Fibroblast of skin of right quadriceps (primary cell): ENCODE measurements around the gene DPEP3.

ENCODE experiments used
- DNase-seq: peaks from one replicate; pipeline ENCODE4 v3.0.0-alpha.2; 2013

Gene DPEP3

DNA sequence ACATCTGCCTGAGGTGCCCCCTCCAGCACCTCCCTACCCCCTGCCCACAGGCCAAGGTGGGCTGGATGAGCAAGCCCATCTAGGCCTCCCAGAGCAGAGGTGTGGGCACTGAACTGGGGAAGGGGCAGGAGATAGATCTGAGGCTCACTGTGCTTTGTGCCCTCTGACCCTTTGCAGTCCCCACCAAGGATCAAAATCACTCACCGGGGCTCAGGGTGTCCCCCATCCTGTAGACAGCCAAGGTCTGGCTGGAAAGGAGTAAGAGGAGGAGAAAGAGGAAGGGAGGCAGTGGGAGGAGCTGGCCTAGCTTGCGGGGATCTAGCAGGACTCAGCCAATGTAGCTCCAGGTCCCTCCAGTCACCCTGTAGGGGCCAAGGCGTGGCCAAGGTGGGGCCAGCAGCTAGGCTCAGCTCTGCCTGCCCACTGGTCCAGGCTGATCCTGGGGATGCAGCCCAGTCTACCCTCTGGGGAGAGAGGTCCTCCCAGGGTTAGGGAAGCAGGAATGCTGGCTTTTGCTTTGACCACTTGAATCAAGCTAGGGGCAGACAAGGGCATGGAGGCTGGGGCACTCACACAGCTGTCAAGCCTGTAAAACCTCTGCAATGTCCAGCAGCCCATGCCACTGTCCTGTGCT, 13.6 kb downstream of the DPEP3 start:
- no peak for DNase-seq

DNA sequence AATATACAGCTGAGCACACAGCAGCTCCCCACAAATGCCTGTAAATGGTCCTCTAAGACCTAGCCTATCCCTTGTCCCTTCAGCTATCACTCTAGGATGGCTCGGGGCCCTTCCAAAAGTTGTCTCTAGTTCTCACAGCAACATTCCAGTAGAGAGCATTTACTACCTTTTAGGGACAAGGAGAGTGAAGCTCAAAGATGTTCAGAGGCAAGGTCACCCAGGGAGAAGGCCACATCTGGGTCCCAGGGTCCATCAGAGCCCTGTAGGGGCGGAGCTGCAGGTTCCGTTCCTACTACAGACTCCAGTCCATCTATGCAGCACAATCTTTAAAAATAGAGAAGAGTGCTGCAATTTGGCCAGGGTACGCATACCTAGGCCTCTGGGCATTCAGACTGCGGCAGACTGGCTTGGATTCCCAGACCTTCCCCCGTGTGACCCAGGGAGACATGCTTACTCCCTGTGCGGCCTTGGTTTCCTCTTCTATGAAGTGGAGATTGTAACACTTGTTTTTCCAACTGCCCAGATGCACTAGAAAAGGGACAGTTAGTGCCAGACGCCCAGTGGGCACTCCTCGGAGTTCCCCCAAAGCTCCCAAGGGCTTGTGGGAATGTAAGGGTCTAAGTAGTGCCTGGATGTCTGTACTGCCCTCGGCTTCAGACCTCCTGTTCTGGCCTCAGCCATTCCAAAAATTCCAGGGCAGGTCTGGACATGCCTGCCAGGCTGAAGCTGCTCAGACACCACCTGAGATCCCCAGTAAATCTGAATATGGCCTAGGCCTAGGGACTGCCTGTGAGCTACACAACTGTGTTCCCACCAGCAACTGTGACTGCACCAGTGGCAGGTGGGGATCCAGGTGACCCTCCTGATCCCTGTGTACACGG, 14.4 kb downstream of the DPEP3 start:
- DNase-seq = no peak

DNA sequence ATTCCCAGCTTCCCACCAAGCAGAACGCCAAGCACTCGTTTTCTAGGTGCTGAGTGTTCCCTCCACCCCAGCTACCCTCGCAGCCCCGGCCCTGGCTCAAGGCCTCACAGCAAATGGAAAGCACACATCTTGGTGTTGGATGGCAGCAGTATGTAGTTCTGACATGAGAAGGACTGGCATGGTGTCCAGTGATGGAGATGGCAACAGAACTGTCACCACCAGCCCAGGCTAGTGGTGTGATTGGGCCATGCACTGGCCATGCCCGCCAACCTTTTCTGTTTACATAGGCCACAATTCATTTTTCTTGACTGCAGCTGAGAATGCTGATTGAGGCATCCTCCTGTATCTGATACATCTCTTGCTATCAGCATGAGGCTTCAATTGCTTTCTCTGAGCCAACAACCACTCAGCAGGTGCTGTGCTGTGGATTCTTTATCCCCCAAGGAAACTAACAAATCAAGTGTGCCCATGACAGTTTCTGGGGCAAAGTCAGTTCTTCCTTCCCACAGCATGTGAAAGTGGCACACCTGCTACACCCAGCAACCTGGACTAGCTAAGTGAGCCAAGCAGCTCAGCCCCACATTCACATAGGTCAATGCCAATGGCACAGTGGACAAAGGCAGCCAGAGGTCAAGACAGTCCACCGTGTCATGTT, 15.7 kb downstream of the DPEP3 start:
- DNase-seq = no peak

DNA sequence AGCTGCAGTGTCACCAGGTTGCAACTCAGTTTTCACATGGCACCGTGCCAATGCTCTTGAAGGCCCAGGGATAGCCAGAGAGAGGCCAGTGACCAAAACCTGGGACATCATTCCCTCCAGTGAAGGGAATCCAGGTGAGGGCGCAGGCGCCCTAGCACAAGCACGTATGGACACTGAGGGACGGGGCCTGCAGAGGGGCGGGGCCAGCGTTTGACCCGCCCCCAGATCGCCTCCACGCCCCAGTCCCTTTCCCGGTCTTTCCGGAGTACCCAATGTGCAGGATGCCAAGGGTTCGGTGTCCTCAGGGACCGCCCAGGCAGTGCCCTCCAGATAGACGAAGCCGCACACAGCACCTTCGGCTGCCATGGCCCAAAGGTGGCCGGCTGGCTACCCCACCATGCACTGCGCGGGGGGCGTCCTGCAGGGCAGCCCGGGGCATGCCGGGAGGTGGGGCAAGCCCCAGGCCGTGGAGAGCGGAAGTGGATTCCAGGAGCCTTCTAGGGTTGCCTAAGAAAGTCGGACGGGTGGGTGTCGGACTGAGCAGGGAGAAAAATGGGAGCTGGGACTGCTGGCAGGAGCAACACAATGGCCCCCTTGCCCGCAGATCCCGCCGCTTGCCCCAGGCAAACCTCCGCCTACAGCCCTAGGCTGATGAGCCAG, 16.5 kb downstream of the DPEP3 start:
- DNase-seq = no peak

DNA sequence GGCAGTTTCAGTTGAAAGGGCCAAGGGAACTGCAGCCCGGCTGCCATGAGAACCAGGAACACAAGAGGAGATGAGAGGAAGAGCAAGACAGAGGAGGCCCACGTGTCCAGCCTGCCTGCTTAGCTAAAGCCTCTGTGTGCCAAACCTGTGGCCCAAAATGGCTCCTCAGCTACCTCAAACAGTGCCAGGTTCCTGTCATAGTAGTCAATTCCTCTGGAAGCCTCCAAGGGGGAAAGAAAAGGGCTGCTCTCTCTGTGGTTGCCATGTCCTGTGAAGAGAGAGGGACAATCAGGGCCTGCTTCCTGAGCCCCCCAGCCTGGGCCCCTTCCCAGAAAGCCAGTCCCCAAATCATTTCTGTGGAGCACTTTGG, 17.0 kb downstream of the DPEP3 start:
- DNase-seq = no peak

DNA sequence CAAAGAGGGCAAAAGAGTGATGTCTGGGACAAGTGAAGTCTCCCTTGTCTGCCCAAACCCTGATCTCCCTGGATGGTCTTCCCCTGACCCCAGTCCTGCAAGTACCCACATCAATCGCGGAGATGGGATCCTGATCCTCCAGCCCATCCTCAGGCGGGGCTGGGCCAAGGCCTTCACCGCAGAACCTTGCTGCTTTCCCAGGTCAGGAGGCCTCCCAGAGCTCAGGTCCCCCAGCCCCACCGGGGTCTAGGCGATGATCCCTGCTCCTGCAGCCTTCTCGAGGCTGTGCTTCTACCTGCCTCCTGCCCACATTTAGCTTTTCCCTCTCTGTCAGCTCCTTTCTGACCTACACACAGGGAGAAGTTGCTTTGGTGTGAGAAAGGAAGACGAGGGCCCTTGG, 18.2 kb downstream of the DPEP3 start:
- DNase-seq = no peak

DNA sequence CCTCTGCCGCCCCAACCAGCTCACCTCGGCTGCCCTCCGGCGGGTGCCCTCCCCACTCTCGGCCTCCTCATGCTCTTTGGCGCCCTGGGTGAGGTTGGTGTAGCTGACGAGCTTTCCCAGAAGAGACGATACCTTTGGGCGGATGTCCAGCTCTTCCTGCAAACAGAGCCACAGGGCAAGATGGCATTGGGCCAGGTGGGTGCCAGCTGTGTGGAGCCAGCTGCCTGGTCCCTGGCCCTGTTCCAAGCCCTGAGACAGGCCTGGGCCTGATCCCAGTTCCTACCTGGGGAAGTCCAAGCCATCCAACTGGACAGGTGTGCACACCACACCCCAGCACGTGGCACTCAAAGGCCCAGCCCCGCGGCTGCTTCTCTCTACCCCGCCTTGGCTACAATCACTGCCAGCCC, 18.7 kb downstream of the DPEP3 start:
- DNase-seq = no peak

DNA sequence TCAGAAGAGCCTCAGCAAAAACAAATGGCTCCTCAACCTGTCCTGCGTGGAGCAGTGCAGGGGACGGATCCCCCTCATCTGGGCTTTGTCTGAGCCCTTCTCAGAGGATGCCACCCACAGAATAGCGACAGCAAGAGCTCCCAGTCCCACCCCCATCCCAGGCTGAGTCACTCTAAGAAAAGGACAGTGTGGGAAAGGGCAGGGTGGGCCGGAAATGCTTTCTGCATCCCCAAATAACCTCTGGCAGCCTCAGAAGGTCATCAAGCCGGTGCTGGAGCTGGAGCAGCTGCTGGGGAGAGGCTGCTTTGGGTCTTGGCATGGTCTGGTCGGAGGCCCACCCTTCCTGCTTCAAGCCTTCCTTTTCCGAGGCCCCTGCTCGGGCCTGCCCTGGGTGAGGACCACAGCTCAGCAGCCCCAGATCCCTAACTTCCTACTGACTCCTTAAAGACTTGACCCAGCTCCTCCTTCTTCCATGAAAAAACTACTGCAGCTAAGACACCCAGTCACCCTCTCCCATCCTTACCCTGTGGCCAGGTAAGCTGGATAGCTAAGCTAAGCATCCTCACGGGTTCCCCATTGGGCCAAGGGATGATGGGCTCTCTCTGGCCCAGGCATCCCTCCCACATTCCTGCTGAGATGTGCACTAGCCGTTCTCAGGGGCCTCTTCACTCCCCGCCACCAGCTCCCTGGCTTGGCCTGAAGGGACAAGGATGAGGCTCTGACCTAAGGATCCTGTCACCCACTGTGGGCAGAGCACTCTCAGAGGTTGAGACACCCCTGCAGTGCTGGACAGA, 20.6 kb downstream of the DPEP3 start:
- peak; percentile 14 for DNase-seq

DNA sequence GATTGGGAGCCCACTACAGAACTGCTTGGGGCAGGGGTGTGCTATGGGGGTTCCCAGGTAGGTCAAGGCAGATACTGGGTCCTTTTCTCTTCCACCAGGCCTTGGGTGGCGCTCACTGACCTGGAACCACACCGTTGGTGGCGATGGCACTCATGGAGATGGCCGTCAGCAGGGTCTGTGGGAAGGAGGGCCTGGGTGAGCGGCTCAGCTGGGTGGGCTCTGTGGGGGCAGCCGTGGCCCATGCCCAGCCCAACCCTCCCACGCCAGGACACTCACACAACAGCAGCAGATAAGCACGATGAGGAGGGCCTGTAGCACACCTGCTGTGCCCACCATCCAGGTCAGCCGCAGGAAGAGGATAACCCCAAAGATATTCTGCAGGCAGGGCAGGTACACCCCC, 22.7 kb downstream of the DPEP3 start:
- no peak for DNase-seq

DNA sequence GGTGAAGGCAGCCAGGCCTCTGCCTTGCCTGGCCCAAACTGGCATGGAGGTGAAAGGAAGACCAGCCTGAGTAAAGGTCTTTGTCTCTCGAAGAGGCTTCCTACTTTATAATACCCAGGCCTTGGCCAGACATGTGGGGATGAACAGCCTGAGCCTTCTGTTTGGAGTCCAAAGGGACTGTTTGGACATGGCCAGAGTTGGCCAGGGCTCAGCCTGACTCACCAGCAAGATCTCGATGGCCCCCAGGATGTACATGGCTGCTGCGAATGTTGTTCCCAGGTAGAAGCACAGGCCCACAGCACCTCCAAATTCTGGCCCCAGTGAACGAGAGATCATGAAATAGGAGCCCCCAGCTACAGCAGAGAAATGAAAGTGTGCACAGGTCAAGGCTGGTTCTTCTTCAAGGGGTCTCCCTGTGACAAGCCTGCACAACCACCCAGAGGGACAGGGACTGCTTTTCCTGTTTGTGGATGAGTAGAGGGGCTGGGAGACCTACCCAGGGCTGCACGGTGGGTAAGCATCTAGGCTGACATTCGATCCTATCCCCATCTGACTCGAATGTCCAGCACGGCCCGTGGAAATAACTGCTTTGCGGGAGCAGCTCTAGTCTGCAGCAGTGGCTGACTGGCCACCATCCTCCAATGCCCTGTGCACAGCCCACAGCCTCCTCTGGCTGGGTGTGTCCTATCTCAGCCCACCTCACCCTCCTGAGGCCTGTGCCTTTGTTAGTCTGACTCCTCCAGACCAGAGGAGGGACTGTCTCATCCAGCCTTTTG, 25.7 kb downstream of the DPEP3 start:
- DNase-seq = no peak

DNA sequence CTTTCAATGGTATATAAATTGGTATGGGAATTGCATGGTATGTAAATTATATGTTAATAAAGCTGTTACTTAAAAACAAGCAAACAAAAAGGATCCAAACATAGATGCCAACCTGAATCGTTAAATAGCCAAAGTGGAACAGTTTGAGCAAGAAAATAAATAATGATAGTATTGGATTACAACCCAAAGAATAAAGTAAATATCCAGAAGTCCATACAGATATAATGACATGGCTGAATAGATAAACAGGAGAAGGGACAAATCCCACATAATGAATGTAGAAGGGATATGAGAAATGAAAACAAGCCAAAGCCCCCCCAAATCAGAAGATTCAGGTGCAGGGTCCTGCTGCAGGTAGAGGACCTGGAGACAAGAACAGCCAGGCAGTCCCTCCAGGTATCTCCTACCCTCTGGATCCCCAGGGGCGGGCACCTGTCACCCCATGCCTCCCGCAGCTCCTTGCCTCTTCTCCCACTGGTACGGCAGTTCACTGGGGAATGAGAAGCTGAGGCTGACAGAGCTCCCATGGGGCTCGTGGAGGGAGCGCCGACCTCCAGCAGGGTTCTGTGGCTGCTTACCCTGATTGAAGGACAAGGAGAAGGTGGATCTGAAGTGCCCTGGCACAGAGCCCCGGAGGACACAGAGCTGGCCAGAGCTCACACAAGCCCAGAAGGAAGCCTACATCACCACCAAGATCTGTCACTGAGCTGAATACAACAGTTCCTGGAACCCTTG, 26.5 kb downstream of the DPEP3 start:
- DNase-seq = no peak

DNA sequence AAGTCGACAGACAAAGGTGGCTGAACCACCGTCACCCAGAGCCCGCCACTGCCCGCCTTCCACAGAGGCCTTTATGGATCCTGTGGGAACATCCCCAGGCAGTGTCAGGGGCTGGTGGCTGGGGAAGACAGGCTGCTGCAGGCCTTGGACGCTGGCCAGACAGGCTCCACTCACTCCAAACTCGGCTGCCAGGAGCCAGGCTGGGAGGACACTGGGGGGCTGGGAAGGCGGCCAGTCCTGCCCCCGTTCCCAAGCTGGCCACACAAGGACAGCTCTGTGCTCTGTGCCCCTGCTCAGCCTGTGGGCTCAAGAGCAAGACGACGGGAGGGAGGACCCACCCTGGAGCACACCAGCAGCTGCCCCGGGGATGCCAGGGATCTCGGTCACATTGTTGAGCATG, 28.8 kb downstream of the DPEP3 start:
- DNase-seq = no peak

DNA sequence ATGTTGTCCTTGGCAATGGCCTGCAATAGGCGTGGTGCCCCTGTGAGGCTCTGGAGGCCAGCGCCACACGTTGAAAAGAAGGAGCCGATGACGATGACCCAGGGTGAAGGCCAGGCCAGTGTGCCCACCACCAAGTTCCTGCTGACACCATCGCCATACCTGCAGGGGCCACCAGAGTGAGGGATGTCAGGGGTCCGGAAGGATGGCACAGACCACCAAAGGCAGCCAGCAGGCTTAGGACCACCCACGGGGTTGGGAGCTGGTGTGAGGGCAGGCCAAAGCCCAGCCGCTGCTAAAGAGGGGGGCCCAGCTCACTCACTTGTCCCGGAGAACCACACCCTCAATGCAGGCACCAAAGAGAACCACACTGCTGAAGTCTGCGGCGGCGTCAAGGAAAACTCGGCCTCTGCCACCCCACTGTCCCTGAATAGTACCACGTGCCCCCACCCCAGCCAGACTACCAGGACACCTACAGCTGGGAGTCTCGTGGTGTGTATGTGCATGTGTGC, 29.9 kb downstream of the DPEP3 start:
- no peak for DNase-seq

DNA sequence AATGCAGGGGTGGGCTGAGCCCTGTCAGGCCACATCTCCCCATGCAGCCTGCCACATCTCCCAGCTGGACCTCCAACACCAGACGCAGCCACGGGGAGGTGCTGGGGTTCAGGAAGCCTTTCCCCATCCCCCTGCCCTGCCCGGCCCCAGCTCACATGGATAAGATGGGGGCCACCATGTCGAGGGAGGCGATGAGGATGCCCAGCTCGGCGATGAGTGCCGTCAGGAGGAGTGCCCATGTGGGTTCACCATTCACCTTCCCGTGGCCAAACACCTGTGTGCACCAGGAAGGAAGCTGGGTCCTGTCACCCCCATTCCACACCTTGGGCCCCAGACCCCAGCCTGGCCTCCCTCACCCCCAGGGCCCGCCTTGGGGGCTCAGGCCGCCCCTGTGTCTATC, 30.7 kb downstream of the DPEP3 start:
- DNase-seq = no peak

DNA sequence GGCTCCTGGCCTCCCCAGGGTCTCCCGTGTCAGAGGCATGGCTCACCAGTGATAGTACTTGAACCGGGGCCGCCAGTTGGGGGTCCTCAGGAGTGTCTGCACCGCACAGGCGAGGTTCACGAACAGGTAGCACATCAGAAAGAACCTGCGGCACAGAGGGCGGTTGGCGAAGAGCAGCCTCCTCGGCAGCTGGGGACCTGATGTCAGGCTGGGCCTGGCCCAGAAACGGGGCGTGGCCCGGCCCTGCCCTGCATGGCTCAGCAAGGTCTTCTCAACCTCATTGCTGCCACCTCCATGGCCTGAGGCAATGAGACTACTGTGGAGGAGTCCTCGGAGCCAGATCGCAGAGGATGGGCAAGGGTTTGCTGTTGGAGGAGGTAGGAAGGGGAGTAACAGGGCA, 32.3 kb downstream of the DPEP3 start:
- DNase-seq = no peak

DNA sequence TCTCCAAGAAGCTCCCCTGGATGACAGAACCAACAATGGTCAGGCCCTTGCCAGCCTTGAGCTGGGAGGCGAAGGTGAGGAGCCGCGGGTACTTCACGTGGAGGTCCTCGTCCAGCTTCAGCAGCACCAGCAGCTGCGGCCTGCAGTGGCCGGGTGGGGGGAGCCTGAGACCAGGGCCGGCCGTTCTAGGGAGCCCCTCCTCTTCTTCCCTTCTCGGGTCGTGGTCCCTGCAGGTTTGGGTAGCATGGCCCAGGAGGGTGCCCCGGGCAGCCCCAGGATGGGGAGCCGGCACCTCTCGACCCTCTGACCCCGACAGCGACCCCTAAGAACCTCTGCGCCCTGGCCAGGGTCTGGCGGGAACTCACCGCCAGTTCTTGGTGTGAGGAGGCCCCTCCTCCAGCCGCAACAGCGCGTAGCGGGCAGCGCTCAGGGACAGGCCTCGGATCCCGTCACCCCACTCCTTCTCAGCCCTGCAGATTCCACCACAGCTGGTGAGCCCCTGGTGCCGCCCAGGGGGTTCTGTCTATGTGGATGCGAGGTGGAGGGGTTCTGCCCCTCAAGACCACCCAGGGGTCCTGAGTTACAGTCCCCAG, 33.2 kb downstream of the DPEP3 start:
- DNase-seq = no peak

DNA sequence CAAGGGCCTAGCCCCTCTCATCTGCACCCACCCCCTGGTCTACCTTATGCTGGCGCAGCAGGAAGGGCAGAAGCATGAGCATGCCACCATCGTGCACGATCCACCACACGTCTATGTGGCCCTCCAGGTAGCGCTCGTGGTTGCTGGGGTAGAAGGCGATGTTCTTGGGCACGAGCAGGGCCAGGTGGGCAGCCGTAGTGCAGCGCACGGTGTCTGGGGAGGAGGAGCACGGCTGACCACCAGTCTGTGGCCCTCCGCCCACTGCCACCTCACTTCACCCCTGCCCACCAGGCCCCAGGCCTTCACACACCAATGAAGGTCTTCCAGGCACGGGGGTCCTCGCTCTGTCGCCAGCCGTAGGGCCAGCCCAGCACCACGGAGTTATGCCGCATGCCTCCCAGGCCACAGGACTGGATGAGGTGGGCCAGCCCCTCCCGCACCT, 34.1 kb downstream of the DPEP3 start:
- DNase-seq = no peak

DNA sequence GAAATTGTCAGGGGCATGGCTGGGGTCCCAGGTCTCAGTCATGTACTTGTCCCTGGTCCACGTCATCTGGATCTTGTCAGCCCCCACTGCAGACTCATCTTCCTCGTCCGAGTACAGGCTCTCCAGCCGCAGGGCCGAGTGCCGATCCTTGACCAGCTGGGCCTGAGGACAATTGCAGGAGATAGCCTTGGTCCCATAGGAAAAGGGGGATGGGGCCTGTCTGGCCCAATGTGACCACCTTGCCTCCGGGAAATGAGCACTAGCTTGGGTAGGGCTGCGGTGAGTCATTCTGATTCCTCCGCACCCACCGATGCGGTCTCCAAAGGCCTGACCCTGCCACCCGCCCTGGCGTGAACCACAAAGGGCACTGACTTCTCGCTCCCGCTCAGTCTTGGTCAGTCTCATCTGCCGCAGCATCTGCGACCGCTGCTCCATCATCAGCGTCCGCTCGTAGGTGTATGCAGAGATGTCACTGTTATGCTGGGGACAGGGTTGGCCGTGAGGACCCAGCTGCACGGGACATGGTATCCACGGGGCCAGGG, 34.8 kb downstream of the DPEP3 start:
- DNase-seq = no peak

DNA sequence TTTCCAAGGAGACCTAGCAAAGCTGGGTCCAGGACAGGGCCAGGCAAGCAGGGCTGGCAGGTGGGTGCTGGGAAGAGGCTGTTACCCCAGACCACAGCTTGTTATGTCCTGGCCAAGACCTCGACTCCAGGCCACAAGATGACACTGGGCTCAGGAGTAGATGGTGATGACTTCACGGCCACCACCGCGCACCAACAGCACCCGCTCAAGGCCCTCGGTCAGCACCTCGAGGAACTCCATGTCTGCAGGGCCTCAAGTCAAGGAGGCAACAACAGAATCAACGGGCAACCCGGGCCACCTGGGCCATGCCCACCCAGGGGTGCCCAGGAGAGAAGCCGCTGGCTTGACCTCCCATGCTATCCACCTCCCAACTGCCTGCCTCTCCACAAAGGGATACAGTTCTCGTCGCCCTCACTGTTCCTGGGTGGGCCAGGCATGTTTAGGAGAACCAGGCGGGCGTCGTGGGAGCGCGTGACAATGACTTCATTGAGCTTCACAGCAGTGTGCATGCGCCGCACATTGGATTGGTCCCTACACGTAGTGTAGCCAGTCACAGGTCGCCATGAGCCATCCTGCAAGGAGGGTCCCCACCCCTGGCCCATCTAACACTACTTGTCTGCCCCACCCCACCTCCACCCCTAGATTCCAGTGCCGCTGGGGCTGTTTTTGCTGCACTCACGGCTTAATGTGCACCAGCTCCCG, 35.5 kb downstream of the DPEP3 start:
- no peak for DNase-seq
